Keratinocyte (primary cell): Measurements from ENCODE around the gene TCIRG1.

Experiments
- EZH2 ChIP-seq: IDR thresholded peaks from one replicate; pipeline ENCODE4 v1.6.1; 2012; ENCODE audit warnings: inconsistent platforms, mild to moderate bottlenecking, low read length, moderate library complexity
- TF ChIP-seq, protein P1 (sequence below), 3 experiments: IDR thresholded peaks in 1 of 3; conservative IDR thresholded peaks in 1 of 3; optimal IDR thresholded peaks in 1 of 3; 2 replicates in 2 of 3; 3 replicates in 1 of 3; pipeline versions ENCODE3 to v1.5.1; 2011; ENCODE audit warnings: low read length in 3 of 3, mild to moderate bottlenecking in 3 of 3, moderate library complexity in 2 of 3, control low read depth in 1 of 3, inconsistent platforms in 1 of 3; ENCODE audit not compliant: insufficient read depth in 2 of 3; ENCODE audit errors: extremely low read depth in 1 of 3

DNA sequence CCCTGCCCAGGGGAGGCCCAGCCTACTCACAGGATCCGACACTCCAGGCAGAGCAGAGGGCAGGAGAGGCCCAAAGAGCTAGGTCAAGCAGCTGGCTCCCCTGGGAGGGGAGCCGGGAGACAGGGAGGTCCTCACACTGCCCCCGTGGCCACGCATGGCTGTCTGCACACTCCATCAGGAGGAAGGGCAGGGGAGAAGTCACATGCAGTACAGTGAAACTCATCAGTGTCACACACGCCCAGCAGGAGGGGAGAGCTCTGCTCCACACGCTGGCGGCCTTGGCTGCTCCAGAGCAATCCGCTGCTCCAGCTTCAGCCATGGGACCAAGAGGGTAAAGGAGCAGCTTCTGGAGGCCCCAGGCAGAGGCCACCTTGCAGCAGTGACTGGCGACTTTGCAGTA, 14.3 kb downstream of the TCIRG1 start:
- TF ChIP-seq, protein P1, sequence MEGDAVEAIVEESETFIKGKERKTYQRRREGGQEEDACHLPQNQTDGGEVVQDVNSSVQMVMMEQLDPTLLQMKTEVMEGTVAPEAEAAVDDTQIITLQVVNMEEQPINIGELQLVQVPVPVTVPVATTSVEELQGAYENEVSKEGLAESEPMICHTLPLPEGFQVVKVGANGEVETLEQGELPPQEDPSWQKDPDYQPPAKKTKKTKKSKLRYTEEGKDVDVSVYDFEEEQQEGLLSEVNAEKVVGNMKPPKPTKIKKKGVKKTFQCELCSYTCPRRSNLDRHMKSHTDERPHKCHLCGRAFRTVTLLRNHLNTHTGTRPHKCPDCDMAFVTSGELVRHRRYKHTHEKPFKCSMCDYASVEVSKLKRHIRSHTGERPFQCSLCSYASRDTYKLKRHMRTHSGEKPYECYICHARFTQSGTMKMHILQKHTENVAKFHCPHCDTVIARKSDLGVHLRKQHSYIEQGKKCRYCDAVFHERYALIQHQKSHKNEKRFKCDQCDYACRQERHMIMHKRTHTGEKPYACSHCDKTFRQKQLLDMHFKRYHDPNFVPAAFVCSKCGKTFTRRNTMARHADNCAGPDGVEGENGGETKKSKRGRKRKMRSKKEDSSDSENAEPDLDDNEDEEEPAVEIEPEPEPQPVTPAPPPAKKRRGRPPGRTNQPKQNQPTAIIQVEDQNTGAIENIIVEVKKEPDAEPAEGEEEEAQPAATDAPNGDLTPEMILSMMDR (optimal IDR thresholded peaks at IDR 0.05 in 1 of 3, IDR thresholded peaks at IDR 0.05 in 1 of 3, conservative IDR thresholded peaks at IDR 0.05 in 1 of 3; ENCODE audit: extremely low read depth in 1 of 3, insufficient read depth in 2 of 3, low read length in 3 of 3): no peak
- no peak for TF ChIP-seq EZH2
